OCI-LY7 (cell line): ENCODE results near the gene GPRC5D.

Experiments
- EZH2phosphoT487 ChIP-seq: fragments of 200-600 bp; sonication (generic); IDR thresholded peaks from 2 replicates; pipeline ENCODE4 v1.6.1; 2018; ENCODE audit warnings: low read depth, borderline replicate concordance, mild to moderate bottlenecking, mixed run types, antibody characterized with exemption, low read length, moderate library complexity, mixed read lengths
- TF ChIP-seq, protein P1 (sequence below): fragments of 200-600 bp; sonication (generic); conservative IDR thresholded peaks from 2 replicates; pipeline ENCODE4 v1.5.1; 2014; ENCODE audit warnings: mild to moderate bottlenecking, antibody characterized with exemption, low read length, moderate library complexity, mixed read lengths

- TF ChIP-seq, protein P1, sequence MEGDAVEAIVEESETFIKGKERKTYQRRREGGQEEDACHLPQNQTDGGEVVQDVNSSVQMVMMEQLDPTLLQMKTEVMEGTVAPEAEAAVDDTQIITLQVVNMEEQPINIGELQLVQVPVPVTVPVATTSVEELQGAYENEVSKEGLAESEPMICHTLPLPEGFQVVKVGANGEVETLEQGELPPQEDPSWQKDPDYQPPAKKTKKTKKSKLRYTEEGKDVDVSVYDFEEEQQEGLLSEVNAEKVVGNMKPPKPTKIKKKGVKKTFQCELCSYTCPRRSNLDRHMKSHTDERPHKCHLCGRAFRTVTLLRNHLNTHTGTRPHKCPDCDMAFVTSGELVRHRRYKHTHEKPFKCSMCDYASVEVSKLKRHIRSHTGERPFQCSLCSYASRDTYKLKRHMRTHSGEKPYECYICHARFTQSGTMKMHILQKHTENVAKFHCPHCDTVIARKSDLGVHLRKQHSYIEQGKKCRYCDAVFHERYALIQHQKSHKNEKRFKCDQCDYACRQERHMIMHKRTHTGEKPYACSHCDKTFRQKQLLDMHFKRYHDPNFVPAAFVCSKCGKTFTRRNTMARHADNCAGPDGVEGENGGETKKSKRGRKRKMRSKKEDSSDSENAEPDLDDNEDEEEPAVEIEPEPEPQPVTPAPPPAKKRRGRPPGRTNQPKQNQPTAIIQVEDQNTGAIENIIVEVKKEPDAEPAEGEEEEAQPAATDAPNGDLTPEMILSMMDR = no peak
- TF ChIP-seq EZH2phosphoT487 = no peak
Observed at GRCh38 chr12:12899530-12900380, 52.2 kb downstream of the GPRC5D start.
